Esophagus muscularis mucosa (tissue), 4 donors: ENCODE measurements around the gene ADAMTS19. TPM values are rescaled to one million over a fixed set of nuclear protein-coding genes. Genes with fewer than 3 reads are reported as not detected.

Experiments
- DNase-seq: peaks from one replicate; pipeline ENCODE4 v3.0.0-alpha.2; 2017; ENCODE audit errors: extremely low spot score
- H3K27ac ChIP-seq, 4 donors: fragments of 200-600 bp; sonication (generic); replicated peaks in 1 of 4; 1 replicate in 3 of 4; 2 replicates in 1 of 4; pipeline ENCODE4 v1.5.1; 2016 to 2019; ENCODE audit warnings: mild to moderate bottlenecking in 1 of 4
- H3K27me3 ChIP-seq, 4 donors: fragments of 200-600 bp; sonication (generic); one replicate each; pipeline versions ENCODE4 v1.5.1 to v1.6.0; 2016 to 2019
- H3K36me3 ChIP-seq, 4 donors: fragments of 200-600 bp; sonication (generic); one replicate each; pipeline ENCODE4 v1.5.1; 2016 to 2019
- H3K4me1 ChIP-seq, 4 donors: fragments of 200-600 bp; sonication (generic); one replicate each; pipeline ENCODE4 v1.5.1; 2016 to 2019
- H3K4me3 ChIP-seq, 4 donors: fragments of 200-600 bp; sonication (generic); 1 replicate in 2 of 4; 2 replicates in 2 of 4; pipeline ENCODE4 v1.5.1; 2016 to 2019; ENCODE audit warnings: mild to moderate bottlenecking in 4 of 4, moderate library complexity in 1 of 4
- H3K9me3 ChIP-seq, 4 donors: fragments of 200-600 bp; sonication (generic); 1 replicate in 3 of 4; 2 replicates in 1 of 4; pipeline ENCODE4 v1.5.1; 2016 to 2019
- CTCF ChIP-seq, 3 experiments: fragments of 200-600 bp in 2 of 3; fragments of 450-650 bp in 1 of 3; sonication (generic) in 2 of 3; IDR thresholded peaks; one replicate each; pipeline ENCODE4 v1.5.1; 2017 to 2019; ENCODE audit warnings: antibody characterized with exemption in 3 of 3, mild to moderate bottlenecking in 2 of 3, moderate library complexity in 1 of 3
- EP300 ChIP-seq: sonication (generic); formaldehyde crosslinking; IDR thresholded peaks from one replicate; pipeline ENCODE4 v1.6.1; 2017; ENCODE audit warnings: antibody characterized with exemption
- POLR2A ChIP-seq: fragments of 450-650 bp; IDR thresholded peaks from one replicate; pipeline ENCODE4 v1.6.1; 2017; ENCODE audit warnings: antibody characterized with exemption, moderate library complexity, mild to moderate bottlenecking, low read depth
- POLR2AphosphoS5 ChIP-seq, 2 donors: sonication (generic); formaldehyde crosslinking; IDR thresholded peaks; one replicate each; pipeline ENCODE4 v1.6.1; 2017; ENCODE audit warnings: antibody characterized with exemption in 2 of 2
- WGBS: methylation state at CpG from one replicate; pipeline ENCODE4 v1.1.5; 2018; 5-methylcytosine and 5-hydroxymethylcytosine counted together
- intact Hi-C: fragments of 100-400 bp; cut with DNase I; formaldehyde crosslinking; loops from one replicate; pipeline ENCODE4 v1.15.1; 2023
- total RNA-seq, 4 donors: library from RNA; depleted of rRNA; stranded (reverse); fragments of >200 nt; gene quantifications; one replicate each; pipeline versions ENCODE4 v1.1.0 to v1.2.1, GENCODE V29; 2016

ADAMTS19 gene
- total RNA-seq, 4 donors from 2014 or later, result 8.5 to 23.4 (median 10.9) TPM

- intact Hi-C loops, result no loop called here
- 93% methylated on average over 4 of the region's 4 CpGs for WGBS
- TF ChIP-seq EP300, result no peak
- no peak for TF ChIP-seq POLR2AphosphoS5 (IDR thresholded peaks at IDR 0.05)
- TF ChIP-seq CTCF (IDR thresholded peaks at IDR 0.05), result no peak
- TF ChIP-seq POLR2A, result no peak
These were observed 11.4 kb upstream of the ADAMTS19 start for GRCh38 chr5:129448654-129449053.

GRCh38 chr5:129454461-129454860 is 5.6 kb upstream of the ADAMTS19 start:
- no peaks in the 10 kb centered on the region for H3K9me3 ChIP-seq
- intact Hi-C loops, result no loop called here
- H3K36me3 ChIP-seq, result no peaks in the 10 kb centered on the region
- no peak for DNase-seq
- no peak overlapping the region for H3K27ac ChIP-seq
- H3K4me3 ChIP-seq, result no peak overlapping the region
- H3K27me3 ChIP-seq, result peaks cover 0 to under 1% (median 0%) of the 10 kb centered on the region in 4 donors
- WGBS, result 93% methylated on average over 2 of the region's 2 CpGs
- H3K4me1 ChIP-seq, result peaks cover 0 to 3% (median 3%) of the 10 kb centered on the region in 4 donors
- TF ChIP-seq EP300, result no peak
- no peak for TF ChIP-seq POLR2A
- no peak for TF ChIP-seq CTCF (IDR thresholded peaks at IDR 0.05)
- TF ChIP-seq POLR2AphosphoS5 (IDR thresholded peaks at IDR 0.05), result no peak

More at GRCh38 chr5:129448654-129449053, 11.4 kb upstream of the ADAMTS19 start:
- H3K36me3 ChIP-seq, result no peaks in the 10 kb centered on the region
- no peaks in the 10 kb centered on the region for H3K9me3 ChIP-seq
- no peak for DNase-seq
- H3K4me1 ChIP-seq, result no peaks in the 10 kb centered on the region
- H3K27me3 ChIP-seq, result no peaks in the 10 kb centered on the region
- no peak overlapping the region for H3K27ac ChIP-seq
- H3K4me3 ChIP-seq, result no peak overlapping the region

GRCh38 chr5:129459450-129459776 is 685 bp upstream of the ADAMTS19 start:
- H3K27ac ChIP-seq, result peak overlapping the region; percentile 77 to 88 (median 82)
- peak overlapping the region; percentile 65 to 81 (median 72) for H3K4me3 ChIP-seq
- intact Hi-C loops, result no loop called here
- WGBS, result 42% methylated on average over 11 of the region's 11 CpGs
- TF ChIP-seq CTCF (IDR thresholded peaks at IDR 0.05) (no peak), POLR2AphosphoS5 (IDR thresholded peaks at IDR 0.05) (no peak)
- H3K9me3 ChIP-seq, result no peaks in the 10 kb centered on the region
- no peaks in the 10 kb centered on the region for H3K36me3 ChIP-seq
- H3K27me3 ChIP-seq, result peaks cover 0 to 18% (median 0%) of the 10 kb centered on the region in 4 donors
- peaks cover 0 to 46% (median 28%) of the 10 kb centered on the region in 4 donors for H3K4me1 ChIP-seq
- DNase-seq, result no peak

GRCh38 chr5:129460672-129460935 is 506 bp downstream of the ADAMTS19 start:
- peaks cover 0 to 46% (median 28%) of the 10 kb centered on the region in 4 donors for H3K4me1 ChIP-seq
- no peaks in the 10 kb centered on the region for H3K9me3 ChIP-seq
- DNase-seq, result no peak
- 1% methylated on average over 10 of the region's 10 CpGs for WGBS
- peak overlapping the region; percentile 77 to 88 (median 82) for H3K27ac ChIP-seq
- no peak for TF ChIP-seq CTCF (IDR thresholded peaks at IDR 0.05)
- TF ChIP-seq EP300, result no peak
- TF ChIP-seq POLR2AphosphoS5 (IDR thresholded peaks at IDR 0.05), result no peak
- no peak for TF ChIP-seq POLR2A
- intact Hi-C loops, result no loop called here
- H3K36me3 ChIP-seq, result no peaks in the 10 kb centered on the region
- H3K27me3 ChIP-seq, result peaks cover 0 to 18% (median 0%) of the 10 kb centered on the region in 4 donors
- peak overlapping the region; percentile 65 to 81 (median 72) for H3K4me3 ChIP-seq

GRCh38 chr5:129460936-129461710 is 1.0 kb downstream of the ADAMTS19 start:
- no peak for DNase-seq
- Histone ChIP-seq H3K36me3 (no peaks in the 10 kb centered on the region), H3K4me1 (peaks cover 0 to 46% (median 28%) of the 10 kb centered on the region in 4 donors), H3K4me3 (peak overlapping the region; percentile 65 to 81 (median 72)), H3K27ac (peak overlapping the region; percentile 77 to 88 (median 82)), H3K9me3 (no peaks in the 10 kb centered on the region), H3K27me3 (peaks cover 0 to 18% (median 0%) of the 10 kb centered on the region in 4 donors)
- peak in 1 of 2 donors; percentile 21 for TF ChIP-seq POLR2AphosphoS5 (IDR thresholded peaks at IDR 0.05)
- no peak for TF ChIP-seq POLR2A
- TF ChIP-seq EP300, result no peak
- peak in 1 of 3 experiments; percentile 62 for TF ChIP-seq CTCF (IDR thresholded peaks at IDR 0.05)
- intact Hi-C loops, result no loop called here
- under 1% methylated on average over 17 of the region's 88 CpGs for WGBS
